Spleen (tissue), 11 donors: ENCODE measurements around the gene PPIL1. TPM values are rescaled to one million over a fixed set of nuclear protein-coding genes. Genes with fewer than 3 reads are reported as not detected.
"Not testable (repeated sequence)": the region's sequence is repeated elsewhere in the genome, so short reads cannot be mapped to it uniquely, and the experiment has no call there.

Source experiments
- DNase-seq: peaks from one replicate; pipeline ENCODE4 v3.0.0-alpha.2; 2020
- H3K27ac ChIP-seq, 8 donors: fragments of 200-600 bp; sonication (generic) in 7 of 8; 1 replicate in 4 of 8; 2 replicates in 4 of 8; pipeline versions ENCODE4 v1.5.0 to v1.8.0; 2016 to 2021; ENCODE audit warnings: inconsistent platforms in 4 of 8, mild to moderate bottlenecking in 4 of 8, moderate library complexity in 1 of 8
- H3K27me3 ChIP-seq, 7 donors: fragments of 200-600 bp; sonication (generic) in 6 of 7; replicated peaks in 1 of 7; 1 replicate in 4 of 7; 2 replicates in 3 of 7; pipeline versions ENCODE4 v1.5.0 to v1.8.0; 2016 to 2021; ENCODE audit warnings: inconsistent platforms in 3 of 7, mild to moderate bottlenecking in 1 of 7
- H3K36me3 ChIP-seq, 6 donors: fragments of 200-600 bp; sonication (generic) in 5 of 6; 1 replicate in 4 of 6; 2 replicates in 2 of 6; pipeline versions ENCODE4 v1.5.0 to v1.8.0; 2016 to 2021; ENCODE audit warnings: inconsistent platforms in 2 of 6
- H3K4me1 ChIP-seq, 6 donors: fragments of 200-600 bp; sonication (generic) in 5 of 6; 1 replicate in 3 of 6; 2 replicates in 3 of 6; pipeline versions ENCODE4 v1.5.0 to v1.8.0; 2016 to 2021; ENCODE audit warnings: inconsistent platforms in 3 of 6
- H3K4me3 ChIP-seq, 8 donors: fragments of 200-600 bp; sonication (generic) in 7 of 8; 1 replicate in 4 of 8; 2 replicates in 4 of 8; pipeline versions ENCODE4 v1.5.0 to v1.8.0; 2016 to 2021; ENCODE audit warnings: inconsistent platforms in 4 of 8, mild to moderate bottlenecking in 4 of 8, moderate library complexity in 2 of 8
- H3K9me3 ChIP-seq, 8 donors: fragments of 200-600 bp; sonication (generic) in 7 of 8; 1 replicate in 4 of 8; 2 replicates in 4 of 8; pipeline versions ENCODE4 v1.5.0 to v1.8.0; 2016 to 2021; ENCODE audit warnings: inconsistent platforms in 4 of 8
- CTCF ChIP-seq, 11 experiments: fragments of 200-600 bp in 7 of 11; fragments of 450-650 bp in 4 of 11; sonication (generic) in 4 of 11; IDR thresholded peaks in 8 of 11; conservative IDR thresholded peaks in 3 of 11; 1 replicate in 7 of 11; 2 replicates in 4 of 11; pipeline versions ENCODE4 v1.4.0 to v1.8.0; 2016 to 2021; ENCODE audit warnings: antibody characterized with exemption in 11 of 11, inconsistent platforms in 4 of 11, mild to moderate bottlenecking in 1 of 11
- POLR2A ChIP-seq, 3 donors: fragments of 450-650 bp; IDR thresholded peaks; one replicate each; pipeline ENCODE4 v1.5.1; 2017; ENCODE audit warnings: antibody characterized with exemption in 3 of 3, mild to moderate bottlenecking in 1 of 3
- POLR2AphosphoS5 ChIP-seq, 3 donors: sonication (generic); formaldehyde crosslinking; IDR thresholded peaks; one replicate each; pipeline ENCODE4 v1.5.1; 2017; ENCODE audit warnings: antibody characterized with exemption in 3 of 3
- WGBS, 5 donors: extraction: QIAGEN DNeasy Blood & Tissue Kit in 3 of 5; methylation state at CpG; one replicate each; pipeline versions ENCODE4 v1.1.5 to v1.1.7; 2013 to 2018; 5-methylcytosine and 5-hydroxymethylcytosine counted together
- intact Hi-C: fragments of 100-400 bp; cut with DNase I; formaldehyde crosslinking; loops from one replicate; pipeline ENCODE4 v1.15.0; 2023; ENCODE audit warnings: low total_unique reads
- polyA plus RNA-seq, 3 donors: library from polyadenylated mRNA; stranded (reverse); fragments of 200-250 nt; gene quantifications; one replicate each; pipeline ENCODE4 v1.2.1, GENCODE V29; 2013
- total RNA-seq, 7 donors: library from RNA; depleted of rRNA in 3 of 7; stranded (reverse); fragments of >200 nt in 3 of 7; fragmentation: NEBNext Ultra II Directional in 4 of 7; extraction: Animal tissue kit (Norgen Biotek cat#: 25700) in 4 of 7; gene quantifications; one replicate each; pipeline versions ENCODE4 v1.1.0 to v1.2.1, GENCODE V29; 2016 to 2021
- donor health status: healthy with polysubstance abuse.
- donor health status: DM: no; HTN: no; CAD: no; lungs with moderate emphysema.
- donor health status: DM: no; HTN: no; CAD: no.
- donor health status: Bipolar disorder and iron deficiency.
- donor health status: healthy.
- donor health status: DM: no; HTN: no; CAD: no.
- donor health status: DM: yes; HTN: yes; CAD: no.

PPIL1 gene
- total and polyA plus RNA-seq, 10 donors = 8.7 to 26.4 (median 13.5) TPM

- WGBS, 5 donors = 78 to 90% (median 87%) methylated on average over 6 of the region's 6 CpGs
- H3K36me3 ChIP-seq = peaks cover 4 to 95% (median 60%) of the 10 kb centered on the region in 6 donors
- intact Hi-C loops = no loop called here
- no peaks in the 10 kb centered on the region for H3K9me3 ChIP-seq
- H3K4me3 ChIP-seq = no peak overlapping the region
- no peaks in the 10 kb centered on the region for H3K4me1 ChIP-seq
- TF ChIP-seq POLR2A (IDR thresholded peaks at IDR 0.05) = no peak
- no peak for TF ChIP-seq POLR2AphosphoS5 (IDR thresholded peaks at IDR 0.05)
- TF ChIP-seq CTCF (IDR thresholded peaks at IDR 0.05 in 8 of 11, conservative IDR thresholded peaks at IDR 0.05 in 3 of 11) = no peak
- no peak for DNase-seq
- no peaks in the 10 kb centered on the region for H3K27me3 ChIP-seq
- no peak overlapping the region for H3K27ac ChIP-seq
Observed at GRCh38 chr6:36897609-36898008, 23.0 kb upstream of the PPIL1 start.

- TF ChIP-seq POLR2AphosphoS5 (IDR thresholded peaks at IDR 0.05) (no peak), CTCF (IDR thresholded peaks at IDR 0.05 in 8 of 11, conservative IDR thresholded peaks at IDR 0.05 in 3 of 11) (no peak), POLR2A (IDR thresholded peaks at IDR 0.05) (no peak)
- no peak for DNase-seq
- intact Hi-C loops = no loop called here
- H3K9me3 ChIP-seq = no peaks in the 10 kb centered on the region
- no peak overlapping the region for H3K27ac ChIP-seq
- H3K27me3 ChIP-seq = no peaks in the 10 kb centered on the region
- peaks cover 0 to 8% (median 1%) of the 10 kb centered on the region in 6 donors for H3K4me1 ChIP-seq
- H3K4me3 ChIP-seq = no peak overlapping the region
- 92 to 96% (median 95%) methylated on average over 8 of the region's 8 CpGs for WGBS, 5 donors
- peaks cover 0 to 71% (median 31%) of the 10 kb centered on the region in 6 donors for H3K36me3 ChIP-seq
Observed at GRCh38 chr6:36893976-36894932, 19.7 kb upstream of the PPIL1 start.

GRCh38 chr6:36891153-36891552, 16.6 kb upstream of the PPIL1 start:
- intact Hi-C loops, H3K4me3 ChIP-seq, H3K9me3 ChIP-seq, H3K27ac ChIP-seq, DNase-seq, H3K27me3 ChIP-seq: not testable (repeated sequence)
- Histone ChIP-seq H3K4me1 (peaks cover 8 to 39% (median 21%) of the 10 kb centered on the region in 6 donors), H3K36me3 (peaks cover 0 to 45% (median 19%) of the 10 kb centered on the region in 6 donors)
- 94 to 100% (median 97%) methylated on average over 2 of the region's 2 CpGs for WGBS, 5 donors

- WGBS, 5 donors = 94 to 97% (median 96%) methylated on average over 3 of the region's 3 CpGs
- H3K9me3 ChIP-seq = no peaks in the 10 kb centered on the region
- peaks cover 9 to 45% (median 26%) of the 10 kb centered on the region in 6 donors for H3K4me1 ChIP-seq
- H3K4me3 ChIP-seq = no peak overlapping the region
- intact Hi-C loops = no loop called here
- H3K27ac ChIP-seq = no peak overlapping the region
- no peak for DNase-seq
- H3K27me3 ChIP-seq = no peaks in the 10 kb centered on the region
- TF ChIP-seq CTCF (IDR thresholded peaks at IDR 0.05 in 8 of 11, conservative IDR thresholded peaks at IDR 0.05 in 3 of 11) (no peak), POLR2AphosphoS5 (IDR thresholded peaks at IDR 0.05) (no peak), POLR2A (IDR thresholded peaks at IDR 0.05) (no peak)
- H3K36me3 ChIP-seq = peaks cover 0 to 35% (median 14%) of the 10 kb centered on the region in 6 donors
Observed at GRCh38 chr6:36890112-36890663, 15.6 kb upstream of the PPIL1 start.
